ENCODE measurements around the gene HBQ1. TPM values are rescaled to one million over a fixed set of nuclear protein-coding genes. Genes with fewer than 3 reads are reported as not detected.
"Not testable (repeated sequence)": the region's sequence is repeated elsewhere in the genome, so short reads cannot be mapped to it uniquely, and the experiment has no call there.

Gene HBQ1
- total and polyA plus RNA-seq, 7 donors: 0.19 TPM; not detected in 6

DNA sequence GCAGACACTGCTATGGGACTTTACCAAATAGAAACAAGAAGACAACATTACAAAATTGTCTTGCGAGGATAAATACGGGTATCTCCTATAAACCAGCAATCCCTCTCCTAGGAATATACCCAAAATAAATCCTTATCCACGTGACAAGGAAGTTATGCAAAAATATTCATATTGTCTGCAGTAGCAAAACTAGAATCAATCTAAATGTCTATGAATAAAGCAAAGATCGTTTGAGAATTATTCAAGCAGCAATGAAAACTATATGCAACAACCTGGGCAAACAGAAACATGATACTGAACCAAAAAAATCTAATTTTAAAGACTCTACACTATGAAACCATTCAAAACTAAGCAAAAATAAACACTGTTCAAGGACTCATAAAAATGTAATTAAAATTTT lies 39.8 kb downstream of the HBQ1 start:
- H3K9me3 ChIP-seq: no peaks in the 10 kb centered on the region
- H3K27ac ChIP-seq: no peak overlapping the region
- no peaks in the 10 kb centered on the region for H3K27me3 ChIP-seq
- no peaks in the 10 kb centered on the region for H3K4me1 ChIP-seq
- intact Hi-C loops (cut with DNase I): no loop called here
- WGBS, 2 donors: 52 to 75% methylated on average over 4 of the region's 4 CpGs
- no peak for DNase-seq
- TF ChIP-seq EP300 (IDR thresholded peaks at IDR 0.05) (no peak), CTCF (IDR thresholded peaks at IDR 0.05) (no peak)
- peaks cover 19 to 100% (median 48%) of the 10 kb centered on the region in 4 donors for H3K36me3 ChIP-seq
- H3K4me3 ChIP-seq: no peak overlapping the region

DNA sequence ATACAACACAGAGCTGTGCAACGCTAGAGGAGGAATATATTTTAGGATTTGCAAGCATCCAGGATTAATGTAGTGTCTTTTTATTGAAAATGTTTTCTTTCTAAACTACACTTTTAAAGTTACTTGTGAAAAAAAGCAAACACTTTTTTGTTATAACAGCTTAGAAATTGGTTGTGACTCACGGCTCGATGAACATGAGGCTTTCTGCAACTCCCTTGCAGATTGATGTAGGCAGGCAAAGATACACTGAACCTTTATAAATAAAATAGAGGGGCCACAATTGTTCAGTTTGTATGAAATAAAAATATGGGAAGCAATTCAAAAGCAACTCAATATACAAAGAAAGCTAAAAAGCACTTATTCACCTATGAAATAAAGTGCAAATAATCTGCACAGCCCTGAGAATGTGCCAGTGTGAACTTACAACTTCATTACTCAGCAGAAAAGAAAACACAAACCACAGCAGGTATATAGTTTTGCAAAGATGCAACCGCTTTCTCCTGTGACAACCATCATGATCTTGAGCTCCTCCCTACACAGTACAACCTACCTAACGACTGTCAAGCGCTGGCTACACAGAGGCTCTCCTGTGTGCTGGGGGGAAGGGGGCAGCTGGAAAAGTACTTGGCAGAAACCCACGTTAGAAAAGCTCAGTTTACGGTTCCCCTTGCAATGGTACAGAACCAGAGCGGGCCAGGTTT lies 48.0 kb downstream of the HBQ1 start:
- peak overlapping the region; percentile 95 to 99 (median 97) for H3K27ac ChIP-seq

DNA sequence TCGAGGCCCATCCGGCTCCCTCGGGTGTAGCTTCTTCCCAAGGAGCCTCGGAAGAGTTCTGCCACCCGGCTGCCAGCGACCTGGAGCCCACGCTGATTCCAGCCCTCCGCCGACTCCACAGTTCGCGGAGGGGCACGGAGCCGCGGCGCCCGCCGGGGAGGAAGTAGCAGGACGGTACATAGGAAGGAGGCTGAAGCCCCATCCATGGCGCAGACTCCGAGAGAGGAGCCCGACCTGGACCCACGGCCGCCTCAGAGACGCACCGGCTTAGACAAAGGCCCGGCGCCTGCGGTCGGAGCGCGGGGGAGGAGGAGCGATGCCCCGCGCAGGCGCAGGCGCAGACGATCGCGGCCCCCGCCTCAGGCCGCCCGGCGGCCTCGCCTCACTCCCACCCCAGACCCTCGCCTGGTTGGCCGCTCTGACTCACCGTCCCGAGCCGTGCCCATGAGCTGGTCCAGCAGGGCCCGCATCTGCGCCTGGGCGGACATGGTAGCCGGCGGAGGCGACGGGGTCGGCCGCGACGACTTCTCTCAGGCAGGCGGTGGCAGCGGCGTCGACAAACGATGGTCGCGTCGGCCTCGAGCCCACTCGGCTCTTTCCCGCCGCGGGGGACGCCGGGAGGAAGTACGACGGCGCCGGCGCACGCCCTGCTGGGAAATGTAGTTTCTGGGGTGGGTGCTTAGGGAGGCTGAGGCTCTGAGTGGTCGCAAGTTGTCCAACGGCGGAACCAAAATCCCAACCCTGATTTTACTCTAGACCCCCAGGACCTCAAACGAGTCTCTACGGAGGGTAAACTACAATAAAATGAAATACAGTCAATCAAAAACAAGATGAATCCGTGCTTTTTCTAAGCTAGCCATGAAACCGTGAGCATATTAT lies 48.8 kb downstream of the HBQ1 start, which contains the start of gene LUC7L:
TSS of gene LUC7L (minus strand) at position 598 of the 879 bp plus-strand sequence. CDS start at position 488, 110 bp downstream.
- Histone ChIP-seq H3K27me3 (no peaks in the 10 kb centered on the region), H3K36me3 (peaks cover 15 to 32% (median 29%) of the 10 kb centered on the region in 4 donors), H3K4me3 (peak within 1 kb of the TSS; percentile 67 to 87 (median 81)), H3K9me3 (no peaks in the 10 kb centered on the region), H3K27ac (peak within 1 kb of the TSS; percentile 95 to 99 (median 97)), H3K4me1 (peaks cover 0 to 29% (median 21%) of the 10 kb centered on the region in 4 donors)
- 1% methylated on average over 88 of the region's 88 CpGs for WGBS, 2 donors
- TF ChIP-seq EP300 (IDR thresholded peaks at IDR 0.05) (no peak), POLR2A (IDR thresholded peaks at IDR 0.05) (peak; percentile 87 to 92), POLR2AphosphoS5 (IDR thresholded peaks at IDR 0.05) (peak; percentile 99 to 100 (median 99)), CTCF (IDR thresholded peaks at IDR 0.05) (no peak)
- peak; percentile 92 for DNase-seq
- intact Hi-C loops (cut with DNase I): no loop called here

More for the DNA sequence above, 48.0 kb downstream of the HBQ1 start:
- no peak for DNase-seq
- peaks cover 18 to 40% (median 36%) of the 10 kb centered on the region in 4 donors for H3K36me3 ChIP-seq
- 20 to 25% methylated on average over 9 of the region's 9 CpGs for WGBS, 2 donors
- no peaks in the 10 kb centered on the region for H3K9me3 ChIP-seq
- intact Hi-C loops (cut with DNase I): no loop called here
- no peak for TF ChIP-seq POLR2A (IDR thresholded peaks at IDR 0.05)
- TF ChIP-seq POLR2AphosphoS5 (IDR thresholded peaks at IDR 0.05): no peak
- no peak for TF ChIP-seq EP300 (IDR thresholded peaks at IDR 0.05)
- no peak for TF ChIP-seq CTCF (IDR thresholded peaks at IDR 0.05)
- peaks cover 0 to 29% (median 21%) of the 10 kb centered on the region in 4 donors for H3K4me1 ChIP-seq
- no peaks in the 10 kb centered on the region for H3K27me3 ChIP-seq
- peak overlapping the region; percentile 67 to 87 (median 81) for H3K4me3 ChIP-seq

- intact Hi-C loops (cut with DNase I): no loop called here
- DNase-seq: no peak
Measured at GRCh38 chr16:229731-230281, 49.5 kb downstream of the HBQ1 start.

DNA sequence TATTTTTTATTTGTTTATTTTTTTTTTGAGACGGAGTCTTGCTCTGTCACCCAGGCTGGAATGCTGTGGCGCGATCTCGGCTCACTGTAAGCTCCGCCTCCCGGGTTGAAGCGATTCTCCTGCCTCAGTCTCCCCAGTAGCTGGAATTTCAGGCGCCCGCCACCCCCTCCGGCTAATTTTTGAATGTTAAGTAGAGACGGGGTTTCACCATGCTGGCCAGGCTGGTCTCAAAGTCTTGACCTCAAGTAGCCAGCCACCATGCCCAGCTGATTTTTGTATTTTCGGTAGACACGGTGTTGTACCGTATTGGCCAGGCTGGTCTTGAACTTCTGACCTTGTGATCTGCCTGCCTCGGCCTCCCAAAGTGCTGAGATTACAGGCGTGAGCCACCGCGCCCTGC lies 50.1 kb downstream of the HBQ1 start:
- H3K9me3 ChIP-seq; H3K27me3 ChIP-seq; H3K27ac ChIP-seq; DNase-seq; H3K4me3 ChIP-seq; intact Hi-C loops (cut with DNase I): not testable (repeated sequence)
- H3K4me1 ChIP-seq: peaks cover 0 to 31% (median 23%) of the 10 kb centered on the region in 4 donors
- WGBS, 2 donors: 76 to 92% methylated on average over 18 of the region's 18 CpGs
- peaks cover 8 to 21% (median 19%) of the 10 kb centered on the region in 4 donors for H3K36me3 ChIP-seq

More at GRCh38 chr16:229731-230281, 49.5 kb downstream of the HBQ1 start:
- Histone ChIP-seq H3K36me3 (peaks cover 8 to 25% (median 22%) of the 10 kb centered on the region in 4 donors), H3K27ac (peak overlapping the region; percentile 95 to 99 (median 97)), H3K27me3 (no peaks in the 10 kb centered on the region), H3K9me3 (no peaks in the 10 kb centered on the region), H3K4me1 (peaks cover 0 to 29% (median 23%) of the 10 kb centered on the region in 4 donors), H3K4me3 (peak overlapping the region; percentile 67 to 87 (median 81))
- WGBS, 2 donors: 73 to 81% methylated on average over 22 of the region's 22 CpGs
- TF ChIP-seq EP300 (IDR thresholded peaks at IDR 0.05) (no peak), CTCF (IDR thresholded peaks at IDR 0.05) (no peak), POLR2A (IDR thresholded peaks at IDR 0.05) (no peak), POLR2AphosphoS5 (IDR thresholded peaks at IDR 0.05) (no peak)

Data from sigmoid colon (tissue), 7 donors.